AG04449 (cell line): ENCODE measurements around the gene TNF.

ENCODE experiments used
- CTCF ChIA-PET: fragments of 350-600 bp; formaldehyde crosslinking; extraction: SDS; loops from one replicate; lab custom pipeline; 2021; ENCODE audit warnings: antibody characterized with exemption; lab: Yijun Ruan, JAX
- POLR2A ChIA-PET: fragments of 400-600, 350-600 bp; formaldehyde crosslinking; extraction: SDS; loops from one replicate; lab custom pipeline; 2020; ENCODE audit warnings: antibody characterized with exemption, inconsistent platforms; lab: Yijun Ruan, JAX
- DNase-seq: peaks from one replicate; pipeline ENCODE4 v3.0.0-alpha.2; 2010; ENCODE audit warnings: low read depth, low spot score
- H3K4me3 ChIP-seq: 2 replicates; pipeline ENCODE4 v1.5.1; 2011; ENCODE audit warnings: low read depth, mild to moderate bottlenecking, control low read depth, low read length
- TF ChIP-seq, protein P1 (sequence below): IDR thresholded peaks from one replicate; pipeline ENCODE4 v1.5.1; 2011; ENCODE audit warnings: mild to moderate bottlenecking, moderate library complexity, low read length, control low read depth, inconsistent platforms; ENCODE audit not compliant: insufficient read depth; ENCODE audit errors: missing control alignments

TNF gene

DNA sequence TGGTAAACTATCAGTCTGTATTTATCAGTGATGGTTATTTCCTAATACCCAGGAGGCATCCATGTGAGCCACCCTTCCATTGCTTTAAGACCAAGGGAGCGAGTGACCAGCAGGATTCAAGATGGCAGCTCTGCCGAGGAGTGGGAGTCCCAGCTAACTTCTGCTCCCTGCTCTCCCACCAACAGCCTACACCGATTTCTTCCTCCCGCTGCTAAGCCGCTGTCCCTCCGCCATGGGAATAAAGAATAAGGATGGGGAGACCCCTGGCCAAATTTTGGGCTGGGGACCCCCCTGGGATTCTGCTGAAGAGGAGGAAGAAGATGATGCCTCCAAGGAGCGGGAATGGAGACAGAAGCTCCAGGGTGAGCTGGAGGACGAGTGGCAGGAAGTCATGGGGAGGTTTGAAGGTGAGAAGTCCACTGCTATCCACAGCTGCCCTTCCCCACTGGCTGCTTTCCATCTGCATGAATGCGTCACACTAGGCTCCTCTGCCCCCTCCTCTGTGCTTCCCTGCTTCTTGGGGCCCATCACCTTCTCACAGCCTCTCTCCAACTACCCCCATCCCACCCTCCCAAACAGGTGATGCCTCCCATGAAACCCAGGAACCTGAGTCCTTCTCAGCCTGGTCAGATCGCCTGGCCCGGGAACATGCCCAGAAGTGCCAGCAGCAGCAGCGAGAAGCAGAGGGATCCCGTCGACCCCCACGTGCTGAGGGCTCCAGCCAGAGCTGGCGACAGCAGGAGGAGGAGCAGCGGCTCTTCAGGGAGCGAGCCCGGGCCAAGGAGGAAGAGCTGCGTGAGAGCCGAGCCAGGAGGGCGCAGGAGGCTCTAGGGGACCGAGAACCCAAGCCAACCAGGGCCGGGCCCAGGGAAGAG, 17.7 kb upstream of the TNF start:
- H3K4me3 ChIP-seq: no peak overlapping the region
- ChIA-PET CTCF (interaction anchor here (4.7 to 38.4 kb wide), 2 partner anchors 12 to 30 kb away, joined by 17 to 1569 read pairs; partner anchors contain the start of genes ATP6V1G2, LST1, LTB and NCR3), POLR2A (no interaction called here)
- no peak for DNase-seq
- TF ChIP-seq, protein P1, sequence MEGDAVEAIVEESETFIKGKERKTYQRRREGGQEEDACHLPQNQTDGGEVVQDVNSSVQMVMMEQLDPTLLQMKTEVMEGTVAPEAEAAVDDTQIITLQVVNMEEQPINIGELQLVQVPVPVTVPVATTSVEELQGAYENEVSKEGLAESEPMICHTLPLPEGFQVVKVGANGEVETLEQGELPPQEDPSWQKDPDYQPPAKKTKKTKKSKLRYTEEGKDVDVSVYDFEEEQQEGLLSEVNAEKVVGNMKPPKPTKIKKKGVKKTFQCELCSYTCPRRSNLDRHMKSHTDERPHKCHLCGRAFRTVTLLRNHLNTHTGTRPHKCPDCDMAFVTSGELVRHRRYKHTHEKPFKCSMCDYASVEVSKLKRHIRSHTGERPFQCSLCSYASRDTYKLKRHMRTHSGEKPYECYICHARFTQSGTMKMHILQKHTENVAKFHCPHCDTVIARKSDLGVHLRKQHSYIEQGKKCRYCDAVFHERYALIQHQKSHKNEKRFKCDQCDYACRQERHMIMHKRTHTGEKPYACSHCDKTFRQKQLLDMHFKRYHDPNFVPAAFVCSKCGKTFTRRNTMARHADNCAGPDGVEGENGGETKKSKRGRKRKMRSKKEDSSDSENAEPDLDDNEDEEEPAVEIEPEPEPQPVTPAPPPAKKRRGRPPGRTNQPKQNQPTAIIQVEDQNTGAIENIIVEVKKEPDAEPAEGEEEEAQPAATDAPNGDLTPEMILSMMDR: no peak

DNA sequence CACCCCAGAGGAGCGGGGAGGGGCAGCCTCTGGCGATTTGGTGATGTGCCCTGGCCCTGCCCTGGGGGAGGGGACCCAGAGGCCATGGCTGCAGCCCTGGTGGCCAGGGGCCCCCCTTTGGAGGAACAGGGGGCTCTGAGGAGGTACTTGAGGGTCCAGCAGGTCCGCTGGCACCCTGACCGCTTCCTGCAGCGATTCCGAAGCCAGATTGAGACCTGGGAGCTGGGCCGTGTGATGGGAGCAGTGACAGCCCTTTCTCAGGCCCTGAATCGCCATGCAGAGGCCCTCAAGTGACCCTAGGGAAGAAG, 17.1 kb upstream of the TNF start:
- ChIA-PET POLR2A (no interaction called here), CTCF (interaction anchor here (1.3 to 38.4 kb wide), 4 partner anchors 8 to 63 kb away, joined by 3 to 1569 read pairs (median 10); partner anchors contain the start of genes ATP6V1G2, LST1, LTB and NCR3)
- TF ChIP-seq, protein P1: no peak
- DNase-seq: no peak
- H3K4me3 ChIP-seq: no peak overlapping the region

GRCh38 chr6:31558631-31559500, 16.5 kb upstream of the TNF start:
- POLR2A ChIA-PET: interaction anchor here (0.7 to 0.9 kb wide), 2 partner anchors 11 to 23 kb away, joined by 3 read pairs; partner anchors contain the start of gene NFKBIL1
- TF ChIP-seq, protein P1: no peak
- no peak for DNase-seq
- CTCF ChIA-PET: interaction anchor here (1.3 to 38.4 kb wide), 4 partner anchors 9 to 63 kb away, joined by 3 to 1569 read pairs (median 10); partner anchors contain the start of genes ATP6V1G2, LST1, LTB and NCR3
- H3K4me3 ChIP-seq: no peak overlapping the region

GRCh38 chr6:31559606-31559957, 15.8 kb upstream of the TNF start:
- DNase-seq: no peak
- no peak overlapping the region for H3K4me3 ChIP-seq
- ChIA-PET POLR2A (interaction anchor here (0.6 to 0.9 kb wide), 2 partner anchors 12 to 136 kb away, joined by 3 read pairs; partner anchors contain the start of gene NFKBIL1), CTCF (interaction anchor here (1.3 to 38.4 kb wide), 4 partner anchors 10 to 64 kb away, joined by 3 to 1569 read pairs (median 10); partner anchors contain the start of genes ATP6V1G2, LST1, LTB and NCR3)
- TF ChIP-seq, protein P1: no peak

DNA sequence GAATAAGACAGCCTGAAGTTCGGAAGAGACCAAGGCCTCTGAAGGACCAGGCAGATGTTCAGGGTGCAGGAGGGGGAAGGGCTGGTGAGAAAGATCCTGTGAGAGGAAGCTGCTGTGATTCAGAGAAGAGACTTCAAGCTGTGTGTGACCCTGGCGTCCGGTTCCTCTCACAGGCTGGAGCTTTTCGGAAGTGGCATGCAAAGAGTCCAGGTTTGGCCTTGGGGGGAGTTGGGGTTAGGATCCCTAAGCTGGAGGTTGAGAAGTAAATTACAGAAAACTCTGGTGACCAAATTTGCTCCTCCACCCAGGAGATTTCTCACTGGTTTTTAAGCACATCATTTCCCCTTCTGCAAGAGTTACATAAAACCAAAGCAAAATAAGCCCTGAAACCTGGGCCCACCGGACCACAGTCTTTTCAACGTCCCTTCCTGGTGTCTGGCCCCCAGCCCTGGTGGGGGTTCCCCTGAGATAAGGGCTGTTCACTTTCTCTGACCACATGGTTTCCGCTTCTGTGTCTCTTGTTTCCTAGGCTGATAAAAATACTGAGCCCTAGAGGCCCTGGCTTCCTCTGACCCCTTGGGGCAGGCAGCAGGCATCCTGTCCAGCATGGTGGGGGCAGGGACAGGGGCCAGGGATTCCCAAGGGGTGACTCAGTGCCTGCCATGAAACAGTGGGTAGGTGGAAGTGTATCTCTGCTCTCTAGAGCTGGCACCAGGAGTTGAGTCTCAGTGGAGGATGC, 15.2 kb upstream of the TNF start:
- no peak for DNase-seq
- TF ChIP-seq, protein P1: no peak
- CTCF ChIA-PET: interaction anchor here (0.6 to 38.4 kb wide), 5 partner anchors 8 to 65 kb away, joined by 3 to 1569 read pairs (median 3); partner anchors contain the start of genes ATP6V1G2, LST1, LTB and NCR3
- no peak overlapping the region for H3K4me3 ChIP-seq
- POLR2A ChIA-PET: interaction anchor here (0.6 kb wide), 1 partner anchor 135 kb away, joined by 3 read pairs; no protein-coding TSS in a partner anchor
